Measurements from ENCODE around the gene LRRC41. TPM values are rescaled to one million over a fixed set of nuclear protein-coding genes. Genes with fewer than 3 reads are reported as not detected.

LRRC41 gene
- total and polyA plus RNA-seq, 2 of the 13 experiments (the other 11 are each of a cell fraction or from before 2014, with no cell fraction given): 48.1 to 53.6 TPM

DNA sequence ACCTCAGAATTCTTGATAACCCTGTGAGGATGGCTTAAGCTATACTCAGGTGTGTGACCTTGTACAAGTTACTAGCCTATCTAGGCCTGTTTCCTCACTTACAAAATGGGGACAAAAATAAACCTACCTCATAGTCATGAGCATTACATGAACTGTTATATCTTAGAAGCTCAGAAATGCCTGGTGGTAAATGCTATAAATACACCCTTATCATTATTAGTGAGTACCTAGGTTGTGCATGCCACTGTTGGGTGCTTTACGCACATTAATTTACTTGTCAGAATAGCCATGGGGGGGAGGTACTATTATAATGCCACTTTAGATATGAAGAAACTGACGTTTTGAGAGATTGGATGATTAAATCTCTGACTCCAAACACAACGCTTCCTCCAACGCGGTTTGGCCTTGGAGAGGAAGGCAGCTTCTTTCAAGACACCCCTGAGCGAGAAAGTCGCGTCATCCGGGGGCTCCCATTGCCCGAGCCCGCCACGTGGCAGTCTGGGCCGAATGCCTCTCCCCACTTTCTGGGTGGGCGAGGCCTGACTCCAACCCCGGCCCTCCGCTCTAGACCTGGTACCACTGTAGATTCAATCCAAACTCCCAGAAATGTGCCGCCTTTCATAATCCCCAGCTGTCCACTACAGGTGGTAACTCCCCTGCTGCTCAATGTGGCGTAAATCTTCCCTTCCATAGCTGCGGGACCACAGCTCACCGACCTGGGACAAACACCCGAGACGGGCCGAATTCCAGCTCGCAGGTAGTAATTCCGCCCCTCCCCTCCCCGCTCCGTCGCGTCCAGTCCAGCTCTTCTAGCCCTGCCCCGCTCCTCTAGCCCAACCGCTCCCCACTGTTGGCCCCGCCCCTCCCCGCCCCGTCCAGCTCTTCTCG is 56.6 kb downstream of the LRRC41 start (continued):
- TF ChIP-seq ASH2L (IDR thresholded peaks at IDR 0.05; ENCODE audit: insufficient read length, low read depth, low read length): no peak
- TF ChIP-seq, protein P1, sequence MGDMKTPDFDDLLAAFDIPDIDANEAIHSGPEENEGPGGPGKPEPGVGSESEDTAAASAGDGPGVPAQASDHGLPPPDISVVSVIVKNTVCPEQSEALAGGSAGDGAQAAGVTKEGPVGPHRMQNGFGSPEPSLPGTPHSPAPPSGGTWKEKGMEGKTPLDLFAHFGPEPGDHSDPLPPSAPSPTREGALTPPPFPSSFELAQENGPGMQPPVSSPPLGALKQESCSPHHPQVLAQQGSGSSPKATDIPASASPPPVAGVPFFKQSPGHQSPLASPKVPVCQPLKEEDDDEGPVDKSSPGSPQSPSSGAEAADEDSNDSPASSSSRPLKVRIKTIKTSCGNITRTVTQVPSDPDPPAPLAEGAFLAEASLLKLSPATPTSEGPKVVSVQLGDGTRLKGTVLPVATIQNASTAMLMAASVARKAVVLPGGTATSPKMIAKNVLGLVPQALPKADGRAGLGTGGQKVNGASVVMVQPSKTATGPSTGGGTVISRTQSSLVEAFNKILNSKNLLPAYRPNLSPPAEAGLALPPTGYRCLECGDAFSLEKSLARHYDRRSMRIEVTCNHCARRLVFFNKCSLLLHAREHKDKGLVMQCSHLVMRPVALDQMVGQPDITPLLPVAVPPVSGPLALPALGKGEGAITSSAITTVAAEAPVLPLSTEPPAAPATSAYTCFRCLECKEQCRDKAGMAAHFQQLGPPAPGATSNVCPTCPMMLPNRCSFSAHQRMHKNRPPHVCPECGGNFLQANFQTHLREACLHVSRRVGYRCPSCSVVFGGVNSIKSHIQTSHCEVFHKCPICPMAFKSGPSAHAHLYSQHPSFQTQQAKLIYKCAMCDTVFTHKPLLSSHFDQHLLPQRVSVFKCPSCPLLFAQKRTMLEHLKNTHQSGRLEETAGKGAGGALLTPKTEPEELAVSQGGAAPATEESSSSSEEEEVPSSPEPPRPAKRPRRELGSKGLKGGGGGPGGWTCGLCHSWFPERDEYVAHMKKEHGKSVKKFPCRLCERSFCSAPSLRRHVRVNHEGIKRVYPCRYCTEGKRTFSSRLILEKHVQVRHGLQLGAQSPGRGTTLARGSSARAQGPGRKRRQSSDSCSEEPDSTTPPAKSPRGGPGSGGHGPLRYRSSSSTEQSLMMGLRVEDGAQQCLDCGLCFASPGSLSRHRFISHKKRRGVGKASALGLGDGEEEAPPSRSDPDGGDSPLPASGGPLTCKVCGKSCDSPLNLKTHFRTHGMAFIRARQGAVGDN (CRISPR knock-in tag; IDR thresholded peaks at IDR 0.05): peak; percentile 87
- TF ChIP-seq HNRNPLL (IDR thresholded peaks at IDR 0.05; ENCODE audit: low read depth, low read length, poor library complexity, severe bottlenecking): peak; percentile 33
- peak; percentile 50; the same call in 1 of the 2 replicates for TF ChIP-seq POLR2G (IDR thresholded peaks at IDR 0.05; ENCODE audit: low read depth, low read length)
- TF ChIP-seq TAF1 (CRISPR knock-in tag; IDR thresholded peaks at IDR 0.05): peak; percentile 39; the same call in 1 of the 2 replicates
- 0 out of 2 replicates have a peak, but pooled peaks have one; percentile 37 for TF ChIP-seq ZNF138 (CRISPR knock-in tag; IDR thresholded peaks at IDR 0.05; ENCODE audit: low read depth)
- peak; percentile 75 for TF ChIP-seq POLR2AphosphoS5 (IDR thresholded peaks at IDR 0.05; ENCODE audit: low read depth, low read length)
- peak; percentile 58; the same call in 1 of the 2 replicates for TF ChIP-seq KDM2A (CRISPR knock-in tag; IDR thresholded peaks at IDR 0.05; ENCODE audit: borderline replicate concordance, low read depth)
- 0 out of 2 replicates have a peak, but pooled peaks have one; percentile 11 for TF ChIP-seq ZNF724P (CRISPR knock-in tag; IDR thresholded peaks at IDR 0.05; ENCODE audit: borderline replicate concordance)
- TF ChIP-seq ZNF207 (IDR thresholded peaks at IDR 0.05; ENCODE audit: borderline replicate concordance): no peak
- TF ChIP-seq, protein P2, sequence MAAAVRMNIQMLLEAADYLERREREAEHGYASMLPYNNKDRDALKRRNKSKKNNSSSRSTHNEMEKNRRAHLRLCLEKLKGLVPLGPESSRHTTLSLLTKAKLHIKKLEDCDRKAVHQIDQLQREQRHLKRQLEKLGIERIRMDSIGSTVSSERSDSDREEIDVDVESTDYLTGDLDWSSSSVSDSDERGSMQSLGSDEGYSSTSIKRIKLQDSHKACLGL (CRISPR knock-in tag; IDR thresholded peaks at IDR 0.05): no peak
- TF ChIP-seq ZNF44 (CRISPR knock-in tag; IDR thresholded peaks at IDR 0.05): 0 out of 2 replicates have a peak, but pooled peaks have one; percentile 51
- no peak for TF ChIP-seq TAF15 (IDR thresholded peaks at IDR 0.05; ENCODE audit: low read depth, low read length, poor library complexity, severe bottlenecking)
- TF ChIP-seq, protein P3, sequence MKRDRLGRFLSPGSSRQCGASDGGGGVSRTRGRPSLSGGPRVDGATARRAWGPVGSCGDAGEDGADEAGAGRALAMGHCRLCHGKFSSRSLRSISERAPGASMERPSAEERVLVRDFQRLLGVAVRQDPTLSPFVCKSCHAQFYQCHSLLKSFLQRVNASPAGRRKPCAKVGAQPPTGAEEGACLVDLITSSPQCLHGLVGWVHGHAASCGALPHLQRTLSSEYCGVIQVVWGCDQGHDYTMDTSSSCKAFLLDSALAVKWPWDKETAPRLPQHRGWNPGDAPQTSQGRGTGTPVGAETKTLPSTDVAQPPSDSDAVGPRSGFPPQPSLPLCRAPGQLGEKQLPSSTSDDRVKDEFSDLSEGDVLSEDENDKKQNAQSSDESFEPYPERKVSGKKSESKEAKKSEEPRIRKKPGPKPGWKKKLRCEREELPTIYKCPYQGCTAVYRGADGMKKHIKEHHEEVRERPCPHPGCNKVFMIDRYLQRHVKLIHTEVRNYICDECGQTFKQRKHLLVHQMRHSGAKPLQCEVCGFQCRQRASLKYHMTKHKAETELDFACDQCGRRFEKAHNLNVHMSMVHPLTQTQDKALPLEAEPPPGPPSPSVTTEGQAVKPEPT (CRISPR knock-in tag; IDR thresholded peaks at IDR 0.05; ENCODE audit: low read depth): no peak
- TF ChIP-seq KLF11 (CRISPR knock-in tag; IDR thresholded peaks at IDR 0.05): 0 out of 2 replicates have a peak, but pooled peaks have one; percentile 11
- TF ChIP-seq ZNF160 (CRISPR knock-in tag; IDR thresholded peaks at IDR 0.05): no peak
- 0 out of 2 replicates have a peak, but pooled peaks have one; percentile 54 for TF ChIP-seq NFATC3 (CRISPR knock-in tag; IDR thresholded peaks at IDR 0.05)
- TF ChIP-seq, protein P4, sequence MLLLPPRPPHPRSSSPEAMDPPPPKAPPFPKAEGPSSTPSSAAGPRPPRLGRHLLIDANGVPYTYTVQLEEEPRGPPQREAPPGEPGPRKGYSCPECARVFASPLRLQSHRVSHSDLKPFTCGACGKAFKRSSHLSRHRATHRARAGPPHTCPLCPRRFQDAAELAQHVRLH (CRISPR knock-in tag; IDR thresholded peaks at IDR 0.05; ENCODE audit: borderline replicate concordance, low read depth): 0 out of 2 replicates have a peak, but pooled peaks have one; percentile 6
- 0 out of 2 replicates have a peak, but pooled peaks have one; percentile 47 for TF ChIP-seq ZNF546 (CRISPR knock-in tag; conservative IDR thresholded peaks at IDR 0.05)
- TF ChIP-seq RXRA (CRISPR knock-in tag; IDR thresholded peaks at IDR 0.05): no peak; the same call in 1 of the 2 replicates
- TF ChIP-seq ZFP90 (CRISPR knock-in tag; IDR thresholded peaks at IDR 0.05; ENCODE audit: borderline replicate concordance): peak; percentile 42; the same call in 1 of the 2 replicates
- TF ChIP-seq ZNF230 (CRISPR knock-in tag; IDR thresholded peaks at IDR 0.05): no peak
